GM23338 (cell line): Measurements from ENCODE around the gene CA7. TPM values are rescaled to one million over a fixed set of nuclear protein-coding genes. Genes with fewer than 3 reads are reported as not detected.

Experiments used
- ATAC-seq: fragments of 200-7000 bp; cut with Tn5 transposase; 3 replicates; pipeline ENCODE4 v1.9.1; 2020
- DNase-seq: peaks from one replicate; pipeline ENCODE4 v3.0.0-alpha.2; 2015; ENCODE audit warnings: low spot score
- H2AFZ ChIP-seq: fragments of 200-600 bp; sonication (generic); 2 replicates; pipeline ENCODE4 v1.8.0; 2016; ENCODE audit warnings: antibody characterized with exemption, mild to moderate bottlenecking, moderate library complexity
- H3F3A ChIP-seq: fragments of 200-600 bp; sonication (generic); replicated peaks from 2 replicates; pipeline ENCODE4 v1.8.0; 2017; ENCODE audit warnings: antibody characterized with exemption, mixed run types, low read depth
- H3K27ac ChIP-seq: fragments of 200-600 bp; sonication (generic); 2 replicates; pipeline ENCODE4 v1.6.1; 2016; ENCODE audit warnings: low read depth
- H3K27me3 ChIP-seq: fragments of 200-600 bp; sonication (generic); 2 replicates; pipeline ENCODE4 v1.8.0; 2016; ENCODE audit warnings: mild to moderate bottlenecking, mixed run types, moderate library complexity; ENCODE audit not compliant: insufficient read depth
- H3K36me3 ChIP-seq: fragments of 200-600 bp; sonication (generic); 2 replicates; pipeline ENCODE4 v1.8.0; 2016; ENCODE audit warnings: mild to moderate bottlenecking; ENCODE audit not compliant: insufficient read depth
- H3K4me1 ChIP-seq: fragments of 200-600 bp; sonication (generic); 2 replicates; pipeline ENCODE4 v1.8.0; 2016; ENCODE audit warnings: mild to moderate bottlenecking, moderate library complexity; ENCODE audit not compliant: insufficient read depth
- H3K4me2 ChIP-seq: fragments of 200-600 bp; sonication (generic); 2 replicates; pipeline ENCODE4 v1.7.1; 2017; ENCODE audit warnings: mixed run types
- H3K4me3 ChIP-seq: fragments of 200-600 bp; sonication (generic); 2 replicates; pipeline ENCODE4 v1.6.1; 2016; ENCODE audit warnings: mixed run types
- H3K79me2 ChIP-seq: fragments of 200-600 bp; sonication (generic); replicated peaks from 2 replicates; pipeline ENCODE4 v1.8.0; 2017; ENCODE audit warnings: mild to moderate bottlenecking; ENCODE audit not compliant: insufficient read depth
- H3K9me2 ChIP-seq: fragments of 200-600 bp; sonication (generic); 2 replicates; pipeline ENCODE4 v1.8.0; 2017; ENCODE audit not compliant: insufficient read depth
- H4K20me1 ChIP-seq: fragments of 200-600 bp; sonication (generic); replicated peaks from 2 replicates; pipeline ENCODE4 v1.8.0; 2017; ENCODE audit warnings: mild to moderate bottlenecking; ENCODE audit not compliant: insufficient read depth
- H3K27ac Mint-ChIP-seq: 2 replicates; pipeline ENCODE4 v1.8.0; 2020; ENCODE audit warnings: inconsistent platforms, mild to moderate bottlenecking, moderate library complexity, mixed read lengths
- H3K27me3 Mint-ChIP-seq: 3 replicates; pipeline ENCODE4 v1.8.0; 2022; ENCODE audit warnings: low read depth, mild to moderate bottlenecking, moderate library complexity, mixed read lengths, inconsistent platforms; ENCODE audit not compliant: insufficient read depth, poor library complexity
- H3K36me3 Mint-ChIP-seq: 3 replicates; pipeline ENCODE4 v1.8.0; 2021; ENCODE audit warnings: low read depth, mild to moderate bottlenecking, inconsistent platforms, moderate library complexity, mixed read lengths
- H3K4me1 Mint-ChIP-seq: 3 replicates; pipeline ENCODE4 v1.8.0; 2020; ENCODE audit warnings: mild to moderate bottlenecking, inconsistent platforms, mixed read lengths
- H3K4me3 Mint-ChIP-seq: 3 replicates; pipeline ENCODE4 v1.8.0; 2021; ENCODE audit warnings: moderate library complexity, mild to moderate bottlenecking, inconsistent platforms, mixed read lengths
- H3K9me3 Mint-ChIP-seq: 3 replicates; pipeline ENCODE4 v1.8.0; 2020; ENCODE audit warnings: moderate library complexity, mild to moderate bottlenecking, inconsistent platforms, mixed read lengths
- CREB1 ChIP-seq: fragments of 250-450 bp; sonication (Bioruptor Pico); IDR thresholded peaks from 2 replicates; pipeline ENCODE4 v1.5.0; 2020; ENCODE audit warnings: low read depth, mild to moderate bottlenecking, moderate library complexity
- CTCF ChIP-seq, 2 experiments: fragments of 200-600 bp in 1 of 2; sonication (generic) in 1 of 2; conservative IDR thresholded peaks; 2 replicates each; pipeline versions ENCODE4 v1.5.1 to v1.6.1; 2016 to 2017; ENCODE audit warnings: antibody characterized with exemption in 2 of 2, low read depth in 2 of 2, mild to moderate bottlenecking in 2 of 2, moderate library complexity in 1 of 2
- ETS1 ChIP-seq: IDR thresholded peaks from 2 replicates; pipeline ENCODE4 v1.6.1; 2016; ENCODE audit warnings: antibody characterized with exemption
- EZH2 ChIP-seq: fragments of 200-600 bp; sonication (generic); IDR thresholded peaks from one replicate; pipeline ENCODE4 v1.8.0; 2017; ENCODE audit warnings: antibody characterized with exemption, mild to moderate bottlenecking, low read depth; ENCODE audit not compliant: unreplicated experiment
- EZH2phosphoT487 ChIP-seq: fragments of 200-600 bp; sonication (generic); IDR thresholded peaks from one replicate; pipeline ENCODE4 v1.8.1; 2018; ENCODE audit warnings: antibody characterized with exemption; ENCODE audit not compliant: unreplicated experiment
- JUNB ChIP-seq: IDR thresholded peaks from one replicate; pipeline ENCODE4 v1.6.1; 2016; ENCODE audit warnings: antibody characterized with exemption; ENCODE audit not compliant: unreplicated experiment
- NANOG ChIP-seq: IDR thresholded peaks from 2 replicates; pipeline ENCODE4 v1.6.1; 2016; ENCODE audit warnings: antibody characterized with exemption, borderline replicate concordance
- POLR2AphosphoS5 ChIP-seq: IDR thresholded peaks from 2 replicates; pipeline ENCODE4 v1.6.1; 2016; ENCODE audit warnings: antibody characterized with exemption, low read depth
- REST ChIP-seq: IDR thresholded peaks from one replicate; pipeline ENCODE4 v1.6.1; 2018; ENCODE audit warnings: antibody characterized with exemption; ENCODE audit not compliant: unreplicated experiment
- STAT1 ChIP-seq: IDR thresholded peaks from one replicate; pipeline ENCODE4 v1.6.1; 2016; ENCODE audit warnings: antibody characterized with exemption; ENCODE audit not compliant: unreplicated experiment
- ZNF114 ChIP-seq: fragments of 250-450 bp; sonication (Bioruptor Pico); IDR thresholded peaks from 2 replicates; pipeline ENCODE4 v1.5.0; 2020; ENCODE audit warnings: mild to moderate bottlenecking, moderate library complexity
- ZNF331 ChIP-seq: fragments of 250-450 bp; sonication (Bioruptor Pico); IDR thresholded peaks from 2 replicates; pipeline ENCODE4 v1.5.0; 2020; ENCODE audit warnings: low read depth, mild to moderate bottlenecking, moderate library complexity
- ZNF462 ChIP-seq: fragments of 250-450 bp; sonication (Bioruptor Pico); IDR thresholded peaks from 2 replicates; pipeline ENCODE4 v1.5.0; 2020; ENCODE audit warnings: mild to moderate bottlenecking, moderate library complexity
- polyA plus RNA-seq: library from polyadenylated mRNA; unstranded; fragments of >200 nt; fragmentation: Nextera tagmentation; extraction: Ambion mirVana; gene quantifications from 2 replicates; pipeline ENCODE4 v1.2.1, GENCODE V29; 2016
- total RNA-seq: library from RNA; depleted of rRNA; stranded (reverse); fragments of >200 nt; shearing (Covaris generic); gene quantifications from 2 replicates; pipeline ENCODE4 v1.2.3, GENCODE V29; 2014

CA7 gene
- total and polyA plus RNA-seq, 2 experiments from 2014 or later: 2.1 to 2.8 TPM

- peaks cover 5% of the 10 kb centered on the region for H3K27me3 Mint-ChIP-seq
- H3K4me3 Mint-ChIP-seq: no peak overlapping the region
- no peaks in the 10 kb centered on the region for H3K9me2 ChIP-seq
- H3K4me2 ChIP-seq: no peak overlapping the region
- peaks cover 5% of the 10 kb centered on the region; the same call in 2 of the 3 replicates for H3K36me3 Mint-ChIP-seq
- H3K27me3 ChIP-seq: no peaks in the 10 kb centered on the region
- no peaks in the 10 kb centered on the region for H3K79me2 ChIP-seq
- no peak overlapping the region for H3K27ac Mint-ChIP-seq
- no peak overlapping the region for H3K4me3 ChIP-seq
- H2AFZ ChIP-seq: no peak overlapping the region
- no peaks in the 10 kb centered on the region for H3F3A ChIP-seq
- TF ChIP-seq STAT1: no peak
- no peak for TF ChIP-seq REST
- TF ChIP-seq ZNF114 (CRISPR knock-in tag): no peak
- TF ChIP-seq JUNB: no peak
- TF ChIP-seq ETS1: no peak
- TF ChIP-seq ZNF462 (CRISPR knock-in tag): no peak
- no peak for TF ChIP-seq EZH2phosphoT487
- no peak for TF ChIP-seq ZNF331 (CRISPR knock-in tag)
- TF ChIP-seq CTCF (conservative IDR thresholded peaks at IDR 0.05; ENCODE audit: low read depth in 2 of 2): no peak
- TF ChIP-seq EZH2: no peak
- TF ChIP-seq NANOG: no peak
- TF ChIP-seq POLR2AphosphoS5: no peak
- no peak for TF ChIP-seq CREB1 (CRISPR knock-in tag)
- peaks cover 7% of the 10 kb centered on the region for H3K36me3 ChIP-seq
- peaks cover 6% of the 10 kb centered on the region; the same call in 1 of the 2 replicates for H4K20me1 ChIP-seq
- DNase-seq: no peak
- H3K9me3 Mint-ChIP-seq: no peaks in the 10 kb centered on the region
- no peaks in the 10 kb centered on the region for H3K4me1 Mint-ChIP-seq
- no peak for ATAC-seq
- no peak overlapping the region for H3K27ac ChIP-seq
- H3K4me1 ChIP-seq: no peaks in the 10 kb centered on the region
Observed at GRCh38 chr16:66798161-66798560, 46.1 kb upstream of the CA7 start.
